Activated CD4-positive, alpha-beta T cell treated with anti-CD3 and anti-CD28 coated beads, Interleukin-2, Interleukin-4, amounts not matched to agents 100 ng/mL and 50 ng/mL, durations not matched to agents 16 hours and 8 hours (primary cell): ENCODE data around the gene PIK3R1.
"Not testable (repeated sequence)": the region's sequence is repeated elsewhere in the genome, so short reads cannot be mapped to it uniquely, and the experiment has no call there.

ENCODE experiments used
- DNase-seq: peaks from one replicate; pipeline ENCODE4 v3.0.0-alpha.2; 2020; ENCODE audit warnings: low spot score

PIK3R1 gene

DNA sequence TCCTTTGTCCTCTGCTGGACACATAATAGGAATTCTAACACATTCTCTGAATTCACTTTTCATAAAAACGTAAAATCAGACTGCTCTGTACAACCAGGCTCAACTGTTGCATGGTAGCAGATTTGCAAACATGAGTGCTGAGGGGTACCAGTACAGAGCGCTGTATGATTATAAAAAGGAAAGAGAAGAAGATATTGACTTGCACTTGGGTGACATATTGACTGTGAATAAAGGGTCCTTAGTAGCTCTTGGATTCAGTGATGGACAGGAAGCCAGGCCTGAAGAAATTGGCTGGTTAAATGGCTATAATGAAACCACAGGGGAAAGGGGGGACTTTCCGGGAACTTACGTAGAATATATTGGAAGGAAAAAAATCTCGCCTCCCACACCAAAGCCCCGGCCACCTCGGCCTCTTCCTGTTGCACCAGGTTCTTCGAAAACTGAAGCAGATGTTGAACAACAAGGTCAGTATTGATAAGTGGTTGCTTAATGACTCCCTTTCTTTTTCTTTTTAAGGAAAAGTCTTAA is 11.1 kb downstream of the PIK3R1 start:
- DNase-seq, result no peak

DNA sequence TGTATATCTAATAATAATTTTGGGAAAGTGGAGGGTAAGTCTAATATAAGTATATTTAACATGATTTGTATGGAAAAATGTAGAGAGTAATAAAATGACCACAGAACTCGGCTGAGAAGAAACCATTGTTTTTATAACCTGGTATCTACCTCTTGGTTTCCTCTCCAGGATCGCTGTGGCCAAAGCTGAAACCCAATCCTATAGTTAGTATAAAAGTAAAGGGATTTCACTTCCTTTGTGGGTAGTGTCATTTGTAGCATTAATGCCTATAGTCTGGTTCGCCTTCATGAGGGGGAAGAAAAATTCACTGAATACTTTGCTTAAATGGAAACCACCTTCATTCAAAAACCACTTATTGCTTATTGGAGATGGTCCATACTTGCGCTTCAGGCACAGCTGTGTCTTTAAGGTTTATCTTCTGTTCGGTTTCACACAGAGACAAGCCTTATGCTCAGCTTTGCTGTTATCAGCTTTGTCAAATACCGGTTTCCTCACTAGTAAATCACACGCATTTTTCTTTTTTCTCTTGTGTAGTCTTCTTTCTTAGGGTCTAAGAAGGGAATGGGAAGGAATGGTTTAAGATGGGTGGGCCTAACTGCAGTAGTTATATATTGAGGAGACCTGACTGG is 12.1 kb downstream of the PIK3R1 start:
- no peak for DNase-seq

DNA sequence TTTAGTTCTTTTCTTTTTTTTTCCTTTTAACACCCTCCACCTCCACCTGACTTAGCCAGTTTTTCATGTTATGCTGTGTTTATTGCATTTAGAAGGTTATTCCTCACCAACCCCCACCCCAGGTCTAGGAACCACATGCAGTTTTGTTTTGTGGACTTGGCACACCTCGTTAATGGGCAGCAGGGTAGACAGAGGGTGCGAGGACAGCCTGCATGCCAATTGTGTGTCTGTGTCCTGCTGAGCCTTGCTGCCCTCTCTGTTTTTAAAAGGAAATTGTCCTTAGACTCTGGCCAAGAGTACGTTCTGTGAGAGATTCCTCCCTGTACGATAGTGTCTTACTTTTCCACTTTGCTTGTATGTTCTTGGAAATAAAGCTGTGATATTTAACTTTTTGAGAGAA is 13.9 kb downstream of the PIK3R1 start:
- no peak for DNase-seq

DNA sequence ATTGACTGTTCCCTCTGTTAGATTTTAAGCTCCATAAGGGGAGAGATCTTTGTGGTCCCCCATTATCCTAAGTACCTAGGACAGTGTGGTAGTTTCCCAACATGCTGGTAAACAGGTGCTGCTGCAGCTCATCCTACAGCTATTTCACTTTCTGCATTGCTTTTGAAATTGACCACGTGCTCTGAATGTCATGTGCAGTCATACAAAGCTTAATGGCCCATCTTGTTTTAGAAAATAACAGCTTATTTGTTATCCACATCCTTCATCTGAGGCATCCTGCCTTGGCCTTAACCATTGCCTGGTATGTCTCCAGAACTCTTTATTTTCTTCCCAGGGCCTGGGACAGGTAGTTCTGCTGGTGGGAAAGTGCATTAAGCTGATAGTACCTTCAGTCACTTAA is 14.7 kb downstream of the PIK3R1 start:
- DNase-seq, result no peak

DNA sequence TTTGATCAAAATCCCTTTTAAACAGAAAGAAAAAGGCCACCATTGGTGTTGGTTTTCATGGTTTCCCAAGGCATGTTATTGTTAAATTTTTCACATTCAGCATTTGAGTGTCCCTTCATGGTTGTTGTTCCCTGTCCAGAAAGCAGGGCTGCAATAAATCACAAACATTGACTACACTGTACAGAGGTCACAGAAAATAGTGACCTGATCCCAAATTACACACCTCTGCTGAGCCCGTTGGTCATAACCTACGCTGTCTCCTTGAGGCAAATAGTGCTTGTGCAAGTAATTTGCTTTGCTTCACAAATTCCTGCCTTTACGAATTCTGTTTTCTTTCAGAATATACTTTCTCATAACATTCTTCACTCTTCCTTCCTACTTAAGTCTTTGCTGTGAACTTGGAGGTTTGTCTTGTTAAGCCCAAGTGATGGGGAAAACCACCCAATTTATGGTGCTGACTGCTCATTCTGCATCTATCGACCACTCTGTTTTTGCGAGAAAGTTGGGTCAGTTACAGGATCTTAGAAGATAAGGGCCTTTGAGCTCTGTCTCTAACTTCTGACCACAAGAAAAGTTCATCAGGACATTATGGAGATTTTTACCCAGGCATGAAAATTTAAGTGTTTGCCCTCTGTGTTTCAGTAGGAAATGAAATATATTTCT is 16.0 kb downstream of the PIK3R1 start:
- no peak for DNase-seq

DNA sequence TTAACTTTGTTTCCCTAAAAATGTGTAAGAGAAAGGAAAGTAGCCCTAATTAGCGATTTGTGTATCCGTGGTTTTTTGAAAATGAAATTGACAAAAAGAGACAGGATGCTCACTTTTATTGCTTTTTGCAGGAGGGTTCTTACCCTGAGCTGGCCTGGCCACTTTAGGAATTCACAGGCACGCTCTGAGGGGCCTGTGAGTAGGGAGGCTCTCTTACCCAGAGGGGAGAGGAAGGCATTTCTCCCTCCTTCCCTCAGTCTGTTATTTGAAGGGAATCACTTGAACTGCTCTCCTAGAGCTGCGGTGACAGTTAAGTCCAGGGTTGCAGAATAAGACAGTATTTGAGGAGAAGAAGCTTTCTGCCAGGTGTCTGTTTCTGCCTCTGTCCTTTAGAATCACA is 16.7 kb downstream of the PIK3R1 start:
- no peak for DNase-seq

DNA sequence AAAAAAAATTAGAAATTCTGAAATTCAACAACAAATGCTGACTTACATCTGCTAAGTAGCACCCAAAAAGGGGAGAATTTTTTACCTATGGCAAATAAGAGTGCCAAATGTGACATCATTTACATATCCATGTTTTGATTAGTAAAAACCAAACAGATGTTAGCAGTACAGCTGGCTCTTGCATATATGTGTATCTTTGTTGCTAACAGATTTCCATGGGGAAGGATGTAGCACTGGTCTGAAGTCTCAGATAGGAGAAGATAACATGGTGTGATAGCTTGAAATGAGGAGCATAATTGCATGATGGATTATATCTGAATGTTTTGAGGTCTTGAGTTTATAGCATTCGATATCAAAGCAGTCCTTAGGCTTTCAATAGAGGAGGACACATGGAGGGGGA is 17.5 kb downstream of the PIK3R1 start:
- DNase-seq, result no peak

DNA sequence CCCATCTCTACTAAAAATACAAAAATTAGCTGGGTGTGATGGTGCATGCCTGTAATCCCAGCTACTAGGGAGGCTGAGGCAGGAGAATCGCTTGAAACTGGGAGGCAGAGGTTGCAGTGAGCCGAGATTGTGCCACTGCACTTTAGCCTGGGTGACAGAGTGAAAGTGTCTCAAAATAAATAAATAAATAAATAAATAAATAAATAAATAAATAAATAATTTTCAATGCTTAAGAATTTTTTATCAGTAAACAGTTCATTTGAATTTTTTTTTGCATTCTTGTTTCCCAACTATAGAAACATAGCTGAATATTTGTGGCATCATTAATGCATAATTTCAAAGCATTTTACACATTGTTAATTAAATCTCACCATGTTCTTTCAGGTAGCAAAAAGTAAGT is 19.7 kb downstream of the PIK3R1 start:
- not testable (repeated sequence) for DNase-seq

DNA sequence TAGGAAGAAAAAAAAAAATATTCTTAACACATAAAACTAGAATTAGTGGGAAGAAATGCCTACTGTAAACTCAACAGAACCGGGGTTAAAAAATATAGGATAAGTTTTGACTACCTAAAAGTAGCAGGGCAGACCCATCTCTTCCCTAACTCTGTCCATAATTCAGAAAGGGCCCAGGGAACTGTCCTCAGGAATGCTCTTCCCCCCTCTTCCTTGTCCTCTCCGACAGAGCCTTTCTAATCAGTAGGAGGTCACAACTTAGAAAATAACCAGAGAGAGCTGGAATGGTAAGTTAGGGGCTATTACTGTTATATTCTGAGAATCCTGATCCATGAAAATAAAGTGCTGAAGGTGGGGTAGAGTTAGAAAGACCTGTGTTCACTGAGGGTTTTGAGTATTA is 22.2 kb downstream of the PIK3R1 start:
- DNase-seq, result no peak

DNA sequence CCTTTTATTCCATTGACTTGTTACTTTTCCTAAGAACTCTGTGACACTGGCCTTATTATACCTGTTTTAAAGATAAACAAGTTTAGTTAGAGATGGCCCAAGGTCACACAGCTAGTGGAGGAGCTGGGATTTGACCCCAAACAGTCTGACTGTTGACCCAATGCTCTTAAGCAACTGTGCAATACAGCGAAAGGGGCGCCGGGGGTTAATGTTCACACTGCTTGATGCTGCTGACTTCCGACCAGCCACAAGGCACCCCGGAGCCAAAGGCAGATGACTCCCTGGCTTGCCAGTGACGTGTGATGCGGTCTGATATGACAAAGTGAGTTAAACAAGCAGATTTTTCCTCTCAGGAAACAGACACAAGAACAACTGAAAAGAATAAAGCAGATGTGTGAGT is 23.9 kb downstream of the PIK3R1 start:
- DNase-seq, result peak; percentile 77

DNA sequence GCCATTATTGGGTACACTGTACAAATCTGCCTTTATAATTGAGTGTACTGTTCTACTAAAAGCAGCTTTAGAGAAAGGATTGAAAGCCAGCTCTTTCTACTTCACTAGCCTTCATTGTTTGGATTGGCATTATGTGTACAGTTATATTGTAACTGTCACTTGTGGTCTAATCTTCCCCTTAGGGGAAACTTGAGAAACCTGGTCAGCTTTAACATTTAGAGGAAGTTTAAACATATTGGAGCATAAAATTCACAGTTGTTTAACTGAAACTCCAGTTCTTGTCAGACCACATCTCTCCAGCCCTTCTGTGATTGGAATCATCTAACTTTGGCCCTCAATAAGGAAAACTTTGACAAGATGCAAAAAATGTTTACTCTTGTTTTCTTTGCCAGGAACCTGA is 24.6 kb downstream of the PIK3R1 start:
- DNase-seq, result no peak

DNA sequence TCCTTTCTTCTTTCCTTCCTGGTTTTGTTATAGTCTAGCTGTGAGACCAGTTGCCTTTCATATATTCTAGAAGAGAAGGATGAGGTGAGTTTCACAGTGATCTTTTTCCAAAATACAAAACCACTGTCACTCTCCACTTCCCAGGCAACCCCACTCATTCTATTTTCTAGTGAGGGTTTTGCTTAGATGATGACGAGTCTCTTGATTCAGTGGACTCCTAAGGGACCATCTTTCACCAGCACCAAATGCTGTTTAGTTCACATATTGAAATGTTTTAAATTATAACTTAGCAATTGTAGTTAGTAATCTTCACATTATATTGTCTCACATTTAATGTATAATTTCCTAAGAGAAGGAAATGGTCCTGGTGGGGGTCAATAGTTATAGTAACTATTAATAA is 25.2 kb downstream of the PIK3R1 start:
- DNase-seq, result no peak

DNA sequence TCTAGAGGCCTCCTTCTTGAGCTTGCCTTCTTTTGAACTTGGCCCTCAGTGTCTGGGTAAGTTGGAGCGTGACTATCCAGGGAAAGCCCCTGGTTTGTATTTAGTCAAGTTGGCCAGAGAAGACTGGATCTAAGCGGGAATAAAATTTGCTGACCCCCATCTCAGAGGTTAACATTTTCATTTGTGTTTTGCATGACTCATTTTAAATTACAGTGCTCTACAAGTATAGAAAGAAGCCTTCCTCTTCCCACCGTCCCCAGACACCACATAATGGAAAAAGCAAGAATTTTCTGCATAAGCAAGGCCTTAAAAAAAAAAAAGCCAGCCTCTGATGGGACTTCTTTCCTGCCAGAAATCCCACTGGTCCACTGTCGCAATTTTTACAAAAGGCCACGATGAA is 27.2 kb downstream of the PIK3R1 start:
- no peak for DNase-seq

DNA sequence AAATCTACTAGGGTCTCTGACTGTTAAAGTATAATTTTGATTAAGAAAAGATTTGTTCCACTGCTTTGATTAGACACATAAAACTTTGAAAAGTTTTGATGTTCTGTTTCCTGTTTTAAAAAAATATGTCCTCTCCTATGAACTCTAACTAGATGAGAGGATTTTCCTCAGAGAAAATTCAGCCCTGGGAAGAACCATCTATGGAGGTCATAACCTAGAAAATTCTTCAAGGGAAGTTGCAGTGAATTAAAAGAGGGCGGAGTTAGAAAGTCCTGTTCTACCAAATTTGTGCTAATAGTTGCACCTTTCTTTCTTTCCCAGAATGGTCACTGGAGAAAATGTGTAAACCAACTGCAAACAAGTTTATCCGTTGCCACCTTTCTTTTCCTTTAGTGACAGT is 27.7 kb downstream of the PIK3R1 start:
- DNase-seq, result no peak

DNA sequence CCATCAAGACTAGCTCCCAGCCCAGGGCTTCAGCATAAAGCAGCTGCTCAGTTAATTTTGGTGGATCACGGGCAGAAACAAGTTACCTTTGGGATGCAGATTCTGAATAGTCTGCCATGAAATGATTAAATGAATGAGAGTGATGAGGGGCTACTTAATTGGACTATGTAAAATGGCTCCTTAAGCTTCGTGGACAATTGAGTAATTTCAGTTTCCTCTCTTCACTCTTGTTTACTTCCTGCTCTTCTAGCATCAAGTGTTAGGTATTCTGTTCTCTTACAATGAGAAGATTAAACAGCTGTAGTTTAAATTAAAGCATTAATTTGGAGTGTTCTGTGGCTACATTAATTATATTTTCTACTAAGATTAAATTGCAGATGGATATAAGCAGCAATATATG is 28.1 kb downstream of the PIK3R1 start:
- peak; percentile 15 for DNase-seq

DNA sequence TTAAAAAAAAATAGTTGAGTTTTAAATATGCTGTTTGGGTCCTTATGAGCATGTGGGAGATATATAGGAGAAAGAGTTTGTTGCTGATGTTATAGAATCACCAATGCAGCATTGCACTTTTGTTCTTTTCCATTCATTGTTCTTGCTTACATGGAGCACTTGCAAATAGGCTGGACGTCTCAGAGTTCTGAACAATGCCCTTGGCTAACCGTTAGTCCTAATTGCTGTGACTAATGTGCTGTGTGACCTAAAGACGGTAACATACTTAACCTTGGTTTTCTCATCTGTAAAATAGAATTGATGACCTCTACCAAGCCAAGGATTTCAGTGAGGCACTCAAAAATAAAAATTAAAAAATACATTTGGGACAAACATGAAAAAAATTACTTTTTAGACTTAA is 29.8 kb downstream of the PIK3R1 start:
- DNase-seq, result no peak

DNA sequence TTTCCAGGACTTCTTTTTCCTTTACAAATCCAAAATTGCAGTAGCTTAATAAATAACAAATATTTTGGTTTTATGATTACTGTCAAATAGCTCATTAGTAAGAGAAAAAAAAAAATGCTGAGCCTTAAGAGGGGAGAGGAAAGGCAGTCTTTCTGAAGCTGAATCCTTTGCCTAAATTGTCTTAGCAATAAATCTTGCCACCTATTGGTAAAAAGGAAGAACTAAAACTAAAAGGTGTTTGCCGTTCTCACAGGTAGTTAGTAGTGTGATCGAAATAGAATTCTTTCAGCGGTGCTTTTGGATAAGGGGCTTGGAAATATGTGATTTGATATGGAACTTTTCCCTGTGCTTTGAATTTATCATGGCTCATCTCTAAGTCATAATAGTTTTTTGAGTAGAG is 31.2 kb downstream of the PIK3R1 start:
- DNase-seq, result no peak

DNA sequence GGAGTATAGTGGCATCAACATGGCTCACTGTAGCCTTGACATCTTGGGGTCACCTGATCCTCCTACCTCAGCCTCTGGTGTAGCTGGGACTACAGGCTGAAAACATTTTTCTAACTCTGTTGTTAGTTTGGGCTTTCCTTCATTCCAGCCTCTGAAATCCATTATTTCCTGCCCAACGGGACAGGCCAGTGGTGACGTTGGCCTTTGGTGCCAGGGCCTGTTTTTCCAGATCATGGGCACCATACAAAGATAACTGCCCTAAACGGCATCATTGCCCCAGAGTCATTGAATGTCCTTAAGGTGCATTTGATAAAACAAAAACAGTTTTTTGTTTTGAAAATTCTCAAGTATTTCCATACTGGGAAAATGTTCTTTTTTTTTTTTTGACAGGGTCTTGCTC is 32.1 kb downstream of the PIK3R1 start:
- DNase-seq, result no peak

DNA sequence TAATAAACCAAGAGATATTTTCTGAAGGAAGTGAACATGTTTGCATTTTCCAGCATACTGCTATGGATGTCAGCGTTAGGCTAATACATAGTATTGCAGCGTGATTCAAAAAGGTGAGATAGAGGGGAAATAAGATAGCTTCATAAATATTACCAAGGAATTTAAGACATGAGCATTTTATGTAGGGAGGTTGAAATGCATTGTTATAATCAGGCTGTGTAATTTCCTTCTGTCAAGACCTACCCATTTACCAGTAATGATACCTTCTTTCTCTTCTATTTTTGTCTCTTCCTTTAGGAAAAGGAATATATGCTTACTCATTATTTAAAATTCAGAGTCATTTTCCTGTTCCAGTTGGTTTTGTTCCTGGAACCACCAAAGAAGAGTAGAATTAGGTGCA is 33.3 kb downstream of the PIK3R1 start:
- DNase-seq, result no peak

DNA sequence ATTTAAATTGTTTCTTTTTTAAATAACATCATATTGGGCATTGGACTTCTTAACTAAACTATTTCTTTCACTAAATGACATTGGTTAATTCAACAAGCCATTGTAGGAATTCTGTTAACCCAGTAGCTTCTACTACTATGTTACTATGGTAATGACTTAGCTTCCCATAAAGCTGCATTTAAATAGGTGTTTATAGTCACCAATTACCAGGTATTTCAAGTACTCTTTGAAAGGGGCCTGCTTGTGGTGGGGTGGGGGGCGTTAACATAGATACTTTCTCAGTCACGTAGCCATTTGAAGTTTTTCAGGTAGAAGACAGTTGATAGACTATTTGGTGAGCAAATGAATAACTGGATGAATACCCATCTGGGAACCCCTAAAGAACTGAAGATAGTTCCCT is 34.0 kb downstream of the PIK3R1 start:
- no peak for DNase-seq

DNA sequence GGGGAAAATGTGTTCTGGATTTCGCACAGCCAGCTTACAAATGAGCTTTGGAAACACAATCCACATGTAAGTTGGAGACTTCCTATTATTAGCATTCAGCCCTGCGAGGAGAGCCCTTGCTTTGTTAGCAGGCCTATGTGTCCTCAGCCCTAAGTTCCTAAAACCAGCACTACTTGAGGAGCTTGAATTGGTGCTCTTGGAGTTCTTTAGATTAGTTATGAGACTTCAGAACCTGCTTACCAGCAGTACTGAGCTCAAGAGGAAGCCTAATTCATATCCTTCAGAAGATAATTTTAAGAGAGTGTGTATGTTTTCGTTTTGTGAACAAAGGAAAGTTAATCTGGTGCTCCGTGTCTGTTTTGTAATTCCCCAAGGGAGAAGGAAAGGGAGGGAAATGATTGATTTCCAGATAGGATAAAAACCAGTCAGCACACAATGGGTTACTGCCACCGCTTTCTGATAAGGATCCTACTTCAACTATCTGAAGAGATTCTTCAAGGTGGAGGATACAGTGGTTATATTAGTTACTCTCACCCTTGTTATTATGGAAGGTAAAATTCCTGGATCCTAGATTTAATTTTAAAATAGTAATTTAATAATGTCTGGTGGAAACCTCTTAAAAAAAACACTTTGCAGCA is 35.2 kb downstream of the PIK3R1 start:
- DNase-seq, result no peak

DNA sequence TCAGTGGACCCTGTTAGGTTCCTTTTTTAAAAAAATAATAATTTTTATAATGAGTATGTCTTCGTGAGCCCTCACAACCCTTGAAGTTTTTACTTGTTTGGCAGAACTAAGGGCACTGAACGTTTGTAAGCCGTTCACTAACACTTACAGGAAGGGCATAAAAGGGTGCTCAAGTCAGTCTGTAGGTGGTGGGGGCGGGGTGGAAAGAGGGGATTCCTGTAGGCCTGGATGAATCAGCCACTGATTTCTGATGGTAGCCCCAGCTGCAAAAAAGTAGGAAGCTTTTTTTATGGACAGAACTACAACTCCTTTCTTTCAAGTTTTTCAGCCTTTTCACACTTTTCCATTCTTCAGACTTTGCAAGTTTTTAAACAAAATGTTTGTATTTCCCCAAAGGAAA is 35.8 kb downstream of the PIK3R1 start:
- DNase-seq, result no peak

DNA sequence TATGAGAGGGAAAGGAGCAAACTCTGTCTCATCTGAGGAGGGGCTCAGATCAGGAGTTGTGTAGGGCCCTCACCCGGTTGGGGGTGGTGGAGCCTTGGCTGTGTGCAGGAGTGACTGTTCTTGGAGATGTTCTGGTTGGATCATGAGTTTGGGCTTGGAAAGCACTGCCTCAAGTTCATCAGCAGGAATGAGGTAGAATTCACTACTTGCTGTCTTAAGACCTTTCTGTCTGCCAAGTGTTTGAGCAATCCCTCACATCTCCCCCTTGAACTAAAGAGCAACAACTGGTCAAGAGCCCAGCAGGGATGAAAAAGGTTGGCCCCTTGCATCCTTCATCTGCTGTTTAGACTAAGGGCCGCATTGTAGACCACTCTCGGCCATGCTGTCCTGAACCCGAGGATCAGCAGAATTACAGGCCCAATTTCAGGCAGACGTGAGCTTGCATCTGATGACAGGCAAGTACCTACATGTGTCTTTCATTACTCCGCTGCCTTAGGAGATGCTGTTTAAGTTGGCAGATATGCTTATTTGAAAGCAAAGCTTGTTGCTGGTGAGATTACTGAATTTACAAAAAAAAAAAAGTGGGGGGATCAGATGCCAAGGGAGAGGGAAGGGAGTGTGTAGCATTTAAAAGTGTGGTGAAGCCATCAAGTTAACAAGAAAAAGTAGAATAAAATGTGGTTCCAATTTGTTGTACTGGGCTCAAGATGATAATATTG is 36.4 kb downstream of the PIK3R1 start:
- no peak for DNase-seq
